Measurements from ENCODE around the gene POLDIP2.

The POLDIP2 gene

DNA sequence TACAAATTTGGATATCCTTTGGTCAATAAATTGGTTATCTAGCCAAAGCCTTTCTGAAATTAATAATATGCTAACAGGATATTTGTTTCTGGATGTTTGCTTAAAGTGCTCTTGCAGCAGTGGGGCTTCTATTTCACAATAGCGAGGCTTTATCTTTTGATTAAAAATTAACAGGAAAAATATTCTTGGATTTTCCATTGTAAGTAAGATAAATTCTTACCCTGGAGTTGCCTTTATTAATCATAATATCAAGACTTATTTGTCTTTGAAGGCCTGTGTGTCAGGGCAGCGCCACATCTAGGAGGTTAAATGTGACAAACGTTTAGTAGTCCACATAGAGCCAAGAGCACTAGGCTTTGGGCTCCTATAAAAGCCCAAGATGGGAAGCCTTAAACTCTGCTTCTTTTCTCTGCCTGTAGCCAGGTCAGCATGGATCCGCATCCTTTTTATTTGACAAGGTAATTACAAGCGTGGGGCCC is 33.0 kb downstream of the POLDIP2 start:
- Mint-ChIP-seq H3K4me3 (no peak overlapping the region), H3K4me1 (peaks cover 34% of the 10 kb centered on the region), H3K9me3 (no peaks in the 10 kb centered on the region), H3K36me3 (ENCODE audit: low read depth) (peaks cover 28% of the 10 kb centered on the region), H3K27ac (no peak overlapping the region), H3K27me3 (ENCODE audit: low read depth) (peaks cover 3% of the 10 kb centered on the region)
- TF ChIP-seq, protein P1, sequence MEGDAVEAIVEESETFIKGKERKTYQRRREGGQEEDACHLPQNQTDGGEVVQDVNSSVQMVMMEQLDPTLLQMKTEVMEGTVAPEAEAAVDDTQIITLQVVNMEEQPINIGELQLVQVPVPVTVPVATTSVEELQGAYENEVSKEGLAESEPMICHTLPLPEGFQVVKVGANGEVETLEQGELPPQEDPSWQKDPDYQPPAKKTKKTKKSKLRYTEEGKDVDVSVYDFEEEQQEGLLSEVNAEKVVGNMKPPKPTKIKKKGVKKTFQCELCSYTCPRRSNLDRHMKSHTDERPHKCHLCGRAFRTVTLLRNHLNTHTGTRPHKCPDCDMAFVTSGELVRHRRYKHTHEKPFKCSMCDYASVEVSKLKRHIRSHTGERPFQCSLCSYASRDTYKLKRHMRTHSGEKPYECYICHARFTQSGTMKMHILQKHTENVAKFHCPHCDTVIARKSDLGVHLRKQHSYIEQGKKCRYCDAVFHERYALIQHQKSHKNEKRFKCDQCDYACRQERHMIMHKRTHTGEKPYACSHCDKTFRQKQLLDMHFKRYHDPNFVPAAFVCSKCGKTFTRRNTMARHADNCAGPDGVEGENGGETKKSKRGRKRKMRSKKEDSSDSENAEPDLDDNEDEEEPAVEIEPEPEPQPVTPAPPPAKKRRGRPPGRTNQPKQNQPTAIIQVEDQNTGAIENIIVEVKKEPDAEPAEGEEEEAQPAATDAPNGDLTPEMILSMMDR (IDR thresholded peaks at IDR 0.05; ENCODE audit: unreplicated experiment in 3 of 3) = no peak

GRCh38 chr17:28320215-28321061 is 36.9 kb downstream of the POLDIP2 start:
- Mint-ChIP-seq H3K4me3 (peak overlapping the region; percentile 88 to 97 (median 95)), H3K27me3 (ENCODE audit: low read depth) (peaks cover 3% of the 10 kb centered on the region), H3K27ac (peak overlapping the region; percentile 69 to 93 (median 85)), H3K9me3 (no peaks in the 10 kb centered on the region), H3K4me1 (peaks cover 47% of the 10 kb centered on the region), H3K36me3 (ENCODE audit: low read depth) (no peaks in the 10 kb centered on the region)
- TF ChIP-seq, protein P1 (IDR thresholded peaks at IDR 0.05; ENCODE audit: unreplicated experiment in 3 of 3) = no peak

- peak overlapping the region; percentile 88 to 97 (median 95) for H3K4me3 Mint-ChIP-seq
- H3K27ac Mint-ChIP-seq = peak overlapping the region; percentile 69 to 93 (median 85)
- H3K27me3 Mint-ChIP-seq (ENCODE audit: low read depth) = peaks cover 3% of the 10 kb centered on the region
- H3K4me1 Mint-ChIP-seq = peaks cover 43% of the 10 kb centered on the region
- no peaks in the 10 kb centered on the region for H3K9me3 Mint-ChIP-seq
- no peaks in the 10 kb centered on the region for H3K36me3 Mint-ChIP-seq (ENCODE audit: low read depth)
- TF ChIP-seq, protein P1 (IDR thresholded peaks at IDR 0.05; ENCODE audit: unreplicated experiment in 3 of 3) = no peak
Measured at GRCh38 chr17:28319598-28319935, 37.8 kb downstream of the POLDIP2 start.

- TF ChIP-seq, protein P1 (IDR thresholded peaks at IDR 0.05; ENCODE audit: unreplicated experiment in 3 of 3) = peak in 1 of 3 experiments; percentile 21
- Mint-ChIP-seq H3K9me3 (no peaks in the 10 kb centered on the region), H3K4me1 (peaks cover 43% of the 10 kb centered on the region), H3K4me3 (peak within 1 kb of the TSS; percentile 88 to 97 (median 95)), H3K36me3 (ENCODE audit: low read depth) (no peaks in the 10 kb centered on the region), H3K27ac (peak within 1 kb of the TSS; percentile 69 to 93 (median 85)), H3K27me3 (ENCODE audit: low read depth) (peaks cover 3% of the 10 kb centered on the region)
Measured at GRCh38 chr17:28318759-28319597, 38.3 kb downstream of the POLDIP2 start, which contains the start of gene TMEM97. Gene TMEM97 (plus strand): TSS chr17:28319200. CDS start chr17:28319240, 40 bp downstream.

- Mint-ChIP-seq H3K4me1 (peaks cover 42% of the 10 kb centered on the region), H3K9me3 (no peaks in the 10 kb centered on the region), H3K36me3 (ENCODE audit: low read depth) (no peaks in the 10 kb centered on the region), H3K27me3 (ENCODE audit: low read depth) (peaks cover 3% of the 10 kb centered on the region), H3K4me3 (peak overlapping the region; percentile 88 to 97 (median 95)), H3K27ac (peak overlapping the region; percentile 69 to 93 (median 85))
- TF ChIP-seq, protein P1 (IDR thresholded peaks at IDR 0.05; ENCODE audit: unreplicated experiment in 3 of 3) = no peak
Measured at GRCh38 chr17:28317966-28318758, 39.2 kb downstream of the POLDIP2 start.

All from nephron (organoid).